ENCODE data around the gene PRND.

PRND gene

GRCh38 chr20:4724459-4725262 lies 3.0 kb downstream of the PRND start:
- no peak overlapping the region for H3K4me3 ChIP-seq (ENCODE audit: low read depth, low read length)
- TF ChIP-seq CTCF (IDR thresholded peaks at IDR 0.05; ENCODE audit: low read depth, low read length, missing control alignments) = no peak
- no peak for DNase-seq (ENCODE audit: low read depth)

- no peak for DNase-seq (ENCODE audit: low read depth)
- no peak for TF ChIP-seq CTCF (IDR thresholded peaks at IDR 0.05; ENCODE audit: low read depth, low read length, missing control alignments)
These were observed 3.5 kb downstream of the PRND start for GRCh38 chr20:4725263-4725550.

GRCh38 chr20:4726710-4727397 lies 5.1 kb downstream of the PRND start:
- no peak for DNase-seq (ENCODE audit: low read depth)
- no peak for TF ChIP-seq CTCF (IDR thresholded peaks at IDR 0.05; ENCODE audit: low read depth, low read length, missing control alignments)
- H3K4me3 ChIP-seq (ENCODE audit: low read depth, low read length) = no peak overlapping the region

More at GRCh38 chr20:4725263-4725550, 3.5 kb downstream of the PRND start:
- H3K4me3 ChIP-seq (ENCODE audit: low read depth, low read length) = no peak overlapping the region

GRCh38 chr20:4728120-4728760 lies 6.5 kb downstream of the PRND start:
- no peak for TF ChIP-seq CTCF (IDR thresholded peaks at IDR 0.05; ENCODE audit: low read depth, low read length, missing control alignments)
- no peak for DNase-seq (ENCODE audit: low read depth)

GRCh38 chr20:4729265-4729664 lies 7.6 kb downstream of the PRND start:
- DNase-seq (ENCODE audit: low read depth) = no peak
- TF ChIP-seq CTCF (IDR thresholded peaks at IDR 0.05; ENCODE audit: low read depth, low read length, missing control alignments) = no peak
- H3K4me3 ChIP-seq (ENCODE audit: low read depth, low read length) = no peak overlapping the region

More at GRCh38 chr20:4728120-4728760, 6.5 kb downstream of the PRND start:
- no peak overlapping the region for H3K4me3 ChIP-seq (ENCODE audit: low read depth, low read length)

- TF ChIP-seq CTCF (IDR thresholded peaks at IDR 0.05; ENCODE audit: low read depth, low read length, missing control alignments) = no peak
- no peak for DNase-seq (ENCODE audit: low read depth)
- no peak overlapping the region for H3K4me3 ChIP-seq (ENCODE audit: low read depth, low read length)
These were observed 9.1 kb downstream of the PRND start for GRCh38 chr20:4730780-4731179.
